GM21447 (cell line): ENCODE data around the gene MEG3.

Experiments used
- ATAC-seq: cut with Tn5 transposase; IDR thresholded peaks from one replicate; pipeline ENCODE4 v1.9.1; 2021; ENCODE audit not compliant: unreplicated experiment

MEG3 gene

GRCh38 chr14:100862277-100862676 lies 36.4 kb downstream of the MEG3 start:
- no peak for ATAC-seq

GRCh38 chr14:100862793-100863192 lies 36.9 kb downstream of the MEG3 start:
- ATAC-seq, result no peak

- ATAC-seq, result no peak
These were observed 38.3 kb downstream of the MEG3 start for GRCh38 chr14:100864206-100864605.

GRCh38 chr14:100864960-100865681 lies 39.2 kb downstream of the MEG3 start:
- no peak for ATAC-seq

GRCh38 chr14:100865682-100866591 lies 40.0 kb downstream of the MEG3 start:
- ATAC-seq, result no peak

GRCh38 chr14:100866666-100867630 lies 41.0 kb downstream of the MEG3 start:
- ATAC-seq, result no peak

GRCh38 chr14:100867631-100868315 lies 41.9 kb downstream of the MEG3 start:
- ATAC-seq, result no peak

GRCh38 chr14:100868621-100869370 lies 42.9 kb downstream of the MEG3 start:
- no peak for ATAC-seq

- ATAC-seq, result no peak
These were observed 45.6 kb downstream of the MEG3 start for GRCh38 chr14:100871234-100872186.

- no peak for ATAC-seq
These were observed 46.6 kb downstream of the MEG3 start for GRCh38 chr14:100872259-100873095.

- ATAC-seq, result no peak
These were observed 47.2 kb downstream of the MEG3 start for GRCh38 chr14:100873096-100873482.

GRCh38 chr14:100874051-100874410 lies 48.1 kb downstream of the MEG3 start:
- ATAC-seq, result no peak

GRCh38 chr14:100874411-100875091 lies 48.6 kb downstream of the MEG3 start:
- no peak for ATAC-seq

- no peak for ATAC-seq
These were observed 49.2 kb downstream of the MEG3 start for GRCh38 chr14:100875126-100875525.

- no peak for ATAC-seq
These were observed 50.1 kb downstream of the MEG3 start for GRCh38 chr14:100875861-100876590.

GRCh38 chr14:100878271-100879146 lies 52.6 kb downstream of the MEG3 start:
- ATAC-seq, result no peak
